DOHH2 (cell line): ENCODE measurements around the gene EFNA5.

Experiments used
- H3F3A ChIP-seq: fragments of 200-600 bp; sonication (generic), shearing (Covaris generic); 2 replicates; pipeline ENCODE4 v1.6.0; 2016; ENCODE audit warnings: antibody characterized with exemption, mild to moderate bottlenecking; ENCODE audit not compliant: control insufficient read depth, insufficient read depth
- H3K27ac ChIP-seq: fragments of 200-600 bp; sonication (generic); 2 replicates; pipeline ENCODE4 v1.5.1; 2014; ENCODE audit warnings: low read depth, mild to moderate bottlenecking, low read length, moderate library complexity
- H3K27me3 ChIP-seq: fragments of 200-600 bp; sonication (generic); 2 replicates; pipeline ENCODE4 v1.6.1; 2014; ENCODE audit warnings: mild to moderate bottlenecking, low read length, mixed read lengths; ENCODE audit not compliant: control insufficient read depth
- H3K36me3 ChIP-seq: fragments of 200-600 bp; sonication (generic); 2 replicates; pipeline ENCODE4 v1.6.1; 2014; ENCODE audit warnings: mild to moderate bottlenecking, low read length, moderate library complexity, mixed read lengths; ENCODE audit not compliant: control insufficient read depth
- H3K4me1 ChIP-seq: fragments of 200-600 bp; sonication (generic); 2 replicates; pipeline ENCODE4 v1.6.1; 2014; ENCODE audit warnings: mild to moderate bottlenecking, low read length, mixed read lengths; ENCODE audit not compliant: control insufficient read depth
- H3K4me2 ChIP-seq: fragments of 200-600 bp; sonication (generic); 2 replicates; pipeline ENCODE4 v1.6.0; 2014; ENCODE audit warnings: mild to moderate bottlenecking, low read length, moderate library complexity
- H3K4me3 ChIP-seq: fragments of 200-600 bp; sonication (generic); 2 replicates; pipeline ENCODE4 v1.5.1; 2014; ENCODE audit warnings: mild to moderate bottlenecking, low read length, mixed read lengths
- H3K79me2 ChIP-seq: fragments of 200-600 bp; sonication (generic); 2 replicates; pipeline ENCODE4 v1.6.1; 2014; ENCODE audit warnings: mild to moderate bottlenecking, low read length, mixed read lengths; ENCODE audit not compliant: control insufficient read depth
- H3K9me2 ChIP-seq: fragments of 200-600 bp; sonication (generic); replicated peaks from 2 replicates; pipeline ENCODE4 v1.6.1; 2014; ENCODE audit warnings: mild to moderate bottlenecking, low read length, mixed read lengths; ENCODE audit not compliant: control insufficient read depth
- H3K9me3 ChIP-seq: fragments of 200-600 bp; sonication (generic); 2 replicates; pipeline ENCODE4 v1.6.1; 2014; ENCODE audit warnings: antibody characterized with exemption, low read length, mixed read lengths; ENCODE audit not compliant: control insufficient read depth, insufficient read depth
- H4K20me1 ChIP-seq: fragments of 200-600 bp; sonication (generic); 2 replicates; pipeline ENCODE4 v1.6.0; 2014; ENCODE audit warnings: low read depth, mild to moderate bottlenecking, antibody characterized with exemption, low read length, moderate library complexity; ENCODE audit not compliant: control insufficient read depth, insufficient read depth
- EZH2phosphoT487 ChIP-seq: fragments of 200-600 bp; sonication (generic); IDR thresholded peaks from 2 replicates; pipeline ENCODE4 v1.6.1; 2017; ENCODE audit warnings: borderline replicate concordance, mild to moderate bottlenecking, antibody characterized with exemption, low read length, moderate library complexity, mixed read lengths
- TF ChIP-seq, protein P1 (sequence below): fragments of 200-600 bp; sonication (generic); IDR thresholded peaks from one replicate; pipeline ENCODE4 v1.5.1; 2014; ENCODE audit warnings: antibody characterized with exemption, mild to moderate bottlenecking, low read depth, low read length; ENCODE audit not compliant: poor library complexity, severe bottlenecking

EFNA5 gene

DNA sequence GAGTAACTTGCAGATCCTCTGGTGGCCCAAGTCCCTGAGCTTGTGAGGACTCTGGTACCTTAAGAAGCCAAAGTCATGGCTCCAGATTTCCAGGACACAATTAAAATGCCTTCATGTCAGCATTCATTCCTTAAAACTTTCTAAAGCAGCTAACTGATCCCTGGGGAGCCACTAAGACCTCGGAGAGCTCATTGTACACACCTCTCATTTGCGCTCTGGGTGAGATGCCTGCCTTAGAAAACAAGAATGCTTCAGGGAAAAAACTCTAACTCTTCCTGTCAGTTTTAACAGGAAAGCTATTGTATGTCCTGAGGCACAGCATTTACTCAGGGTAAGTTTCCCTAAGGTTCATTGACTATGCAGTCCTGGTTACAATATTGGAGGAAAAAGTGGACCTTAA is 285.0 kb downstream of the EFNA5 start:
- no peak overlapping the region for H3K27ac ChIP-seq
- no peak overlapping the region for H3K4me2 ChIP-seq
- peaks cover 13% of the 10 kb centered on the region for H3K27me3 ChIP-seq
- no peak for TF ChIP-seq EZH2phosphoT487
- peaks cover 33% of the 10 kb centered on the region for H3K4me1 ChIP-seq
- H3K79me2 ChIP-seq, result no peaks in the 10 kb centered on the region
- H3K4me3 ChIP-seq, result no peak overlapping the region
- H3K36me3 ChIP-seq, result no peaks in the 10 kb centered on the region
- no peaks in the 10 kb centered on the region for H3K9me3 ChIP-seq
- H4K20me1 ChIP-seq, result no peaks in the 10 kb centered on the region
- H3F3A ChIP-seq, result 0 out of 2 replicates have a peak, but pooled peaks cover 4% of the 10 kb centered on the region
- no peaks in the 10 kb centered on the region for H3K9me2 ChIP-seq

DNA sequence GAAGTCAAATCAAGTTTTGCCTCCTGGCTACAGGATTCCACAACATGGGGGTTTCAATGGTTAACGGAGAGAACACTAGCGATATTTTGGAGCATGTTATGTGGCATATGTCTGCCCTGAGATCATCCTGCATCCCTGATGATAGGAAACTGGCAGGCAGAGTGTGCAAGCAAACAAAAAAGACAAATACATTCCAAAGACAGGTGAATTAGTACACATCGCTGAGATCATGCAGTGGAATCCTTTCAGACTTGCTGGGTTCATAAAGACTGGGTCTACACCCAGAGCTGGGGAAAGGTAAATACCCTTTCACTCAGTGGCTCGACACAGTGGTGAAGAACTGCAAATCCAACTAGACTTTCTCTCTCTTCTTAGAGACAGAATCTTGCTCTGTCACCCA is 286.5 kb downstream of the EFNA5 start:
- Histone ChIP-seq H4K20me1 (no peaks in the 10 kb centered on the region), H3K4me3 (no peak overlapping the region), H3K27ac (no peak overlapping the region), H3K79me2 (no peaks in the 10 kb centered on the region), H3K9me3 (no peaks in the 10 kb centered on the region), H3K4me2 (no peak overlapping the region), H3K9me2 (no peaks in the 10 kb centered on the region), H3F3A (0 out of 2 replicates have a peak, but pooled peaks cover 4% of the 10 kb centered on the region), H3K27me3 (peaks cover 13% of the 10 kb centered on the region), H3K4me1 (peaks cover 25% of the 10 kb centered on the region), H3K36me3 (no peaks in the 10 kb centered on the region)
- TF ChIP-seq, protein P1, sequence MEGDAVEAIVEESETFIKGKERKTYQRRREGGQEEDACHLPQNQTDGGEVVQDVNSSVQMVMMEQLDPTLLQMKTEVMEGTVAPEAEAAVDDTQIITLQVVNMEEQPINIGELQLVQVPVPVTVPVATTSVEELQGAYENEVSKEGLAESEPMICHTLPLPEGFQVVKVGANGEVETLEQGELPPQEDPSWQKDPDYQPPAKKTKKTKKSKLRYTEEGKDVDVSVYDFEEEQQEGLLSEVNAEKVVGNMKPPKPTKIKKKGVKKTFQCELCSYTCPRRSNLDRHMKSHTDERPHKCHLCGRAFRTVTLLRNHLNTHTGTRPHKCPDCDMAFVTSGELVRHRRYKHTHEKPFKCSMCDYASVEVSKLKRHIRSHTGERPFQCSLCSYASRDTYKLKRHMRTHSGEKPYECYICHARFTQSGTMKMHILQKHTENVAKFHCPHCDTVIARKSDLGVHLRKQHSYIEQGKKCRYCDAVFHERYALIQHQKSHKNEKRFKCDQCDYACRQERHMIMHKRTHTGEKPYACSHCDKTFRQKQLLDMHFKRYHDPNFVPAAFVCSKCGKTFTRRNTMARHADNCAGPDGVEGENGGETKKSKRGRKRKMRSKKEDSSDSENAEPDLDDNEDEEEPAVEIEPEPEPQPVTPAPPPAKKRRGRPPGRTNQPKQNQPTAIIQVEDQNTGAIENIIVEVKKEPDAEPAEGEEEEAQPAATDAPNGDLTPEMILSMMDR, result no peak
- TF ChIP-seq EZH2phosphoT487, result no peak

DNA sequence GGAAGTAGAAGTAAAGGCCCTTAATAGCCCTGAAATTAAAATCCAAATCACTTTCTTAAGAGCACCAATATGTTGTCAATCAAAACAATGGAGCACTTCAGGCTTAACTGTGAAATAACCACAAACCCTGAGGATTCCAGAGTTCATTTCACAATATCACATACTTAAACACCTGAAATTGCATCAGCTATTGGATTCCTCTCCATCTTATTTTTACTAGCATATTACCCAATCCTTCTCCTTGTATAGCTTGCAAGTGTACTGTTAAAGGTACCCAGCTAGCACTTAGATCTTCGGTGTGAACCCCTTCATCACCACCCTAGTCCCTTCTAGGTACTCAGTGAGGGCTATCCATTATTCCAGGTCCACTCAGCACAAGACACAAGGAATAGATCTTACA is 287.3 kb downstream of the EFNA5 start:
- no peaks in the 10 kb centered on the region for H3F3A ChIP-seq
- no peaks in the 10 kb centered on the region for H4K20me1 ChIP-seq
- no peak overlapping the region for H3K4me3 ChIP-seq
- no peaks in the 10 kb centered on the region for H3K36me3 ChIP-seq
- H3K27me3 ChIP-seq, result peaks cover 13% of the 10 kb centered on the region
- H3K9me3 ChIP-seq, result no peaks in the 10 kb centered on the region
- H3K4me2 ChIP-seq, result no peak overlapping the region
- no peak overlapping the region for H3K27ac ChIP-seq
- H3K79me2 ChIP-seq, result no peaks in the 10 kb centered on the region
- H3K9me2 ChIP-seq, result no peaks in the 10 kb centered on the region
- TF ChIP-seq EZH2phosphoT487, result no peak
- TF ChIP-seq, protein P1, result no peak
- H3K4me1 ChIP-seq, result peaks cover 17% of the 10 kb centered on the region

DNA sequence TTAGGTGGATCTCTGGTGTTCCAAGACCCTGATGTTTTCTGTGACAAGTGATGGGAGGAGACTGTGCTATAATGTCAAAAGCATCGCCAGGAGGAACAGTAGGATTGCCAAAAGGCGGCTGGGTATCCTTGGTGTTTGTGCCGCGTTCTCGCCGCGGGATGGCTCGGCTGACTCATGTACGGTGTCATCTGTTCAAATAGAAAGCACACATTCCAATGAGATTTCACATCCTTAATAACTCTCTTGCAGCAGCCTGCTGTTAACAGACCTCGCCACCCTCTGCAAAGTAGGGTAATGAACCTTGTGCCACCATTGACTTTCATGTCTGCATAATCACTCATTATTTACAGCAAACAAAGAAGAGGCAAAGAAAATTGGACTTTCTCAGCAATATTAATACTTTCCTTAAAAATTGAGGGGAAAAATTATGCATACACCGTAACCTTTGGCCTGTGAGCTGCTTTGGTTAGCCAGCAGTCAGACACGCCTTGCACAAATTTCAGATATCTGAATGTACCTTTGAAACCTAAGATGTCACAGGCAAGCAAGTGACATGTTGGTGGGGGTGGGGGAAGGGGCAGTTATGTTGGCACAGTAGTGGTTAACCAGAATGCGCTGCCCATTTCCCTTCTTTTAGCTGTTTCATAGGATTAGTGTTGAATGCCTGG is 289.4 kb downstream of the EFNA5 start:
- no peak for TF ChIP-seq EZH2phosphoT487
- TF ChIP-seq, protein P1, result no peak
- H3K4me1 ChIP-seq, result no peaks in the 10 kb centered on the region
- H3K9me2 ChIP-seq, result no peaks in the 10 kb centered on the region
- H3K4me3 ChIP-seq, result no peak overlapping the region
- no peak overlapping the region for H3K4me2 ChIP-seq
- no peaks in the 10 kb centered on the region for H4K20me1 ChIP-seq
- no peaks in the 10 kb centered on the region for H3K9me3 ChIP-seq
- H3K36me3 ChIP-seq, result no peaks in the 10 kb centered on the region
- H3F3A ChIP-seq, result no peaks in the 10 kb centered on the region
- no peak overlapping the region for H3K27ac ChIP-seq
- no peaks in the 10 kb centered on the region for H3K79me2 ChIP-seq
- H3K27me3 ChIP-seq, result peaks cover 10% of the 10 kb centered on the region; the same call in 1 of the 2 replicates
